Mammary epithelial cell (primary cell): ENCODE results near the gene C6orf163.

Experiments
- EZH2 ChIP-seq: IDR thresholded peaks from 2 replicates; pipeline ENCODE4 v1.6.1; 2012; ENCODE audit warnings: low read length, inconsistent platforms, borderline replicate concordance
- TF ChIP-seq, protein P1 (sequence below), 2 donors: IDR thresholded peaks in 1 of 2; conservative IDR thresholded peaks in 1 of 2; 2 replicates each; pipeline ENCODE4 v1.5.1; 2011 to 2012; ENCODE audit warnings: inconsistent platforms in 2 of 2, low read length in 2 of 2, mild to moderate bottlenecking in 2 of 2, control low read depth in 1 of 2, low read depth in 1 of 2; ENCODE audit not compliant: insufficient read depth in 1 of 2; ENCODE audit errors: extremely low read depth in 1 of 2

DNA sequence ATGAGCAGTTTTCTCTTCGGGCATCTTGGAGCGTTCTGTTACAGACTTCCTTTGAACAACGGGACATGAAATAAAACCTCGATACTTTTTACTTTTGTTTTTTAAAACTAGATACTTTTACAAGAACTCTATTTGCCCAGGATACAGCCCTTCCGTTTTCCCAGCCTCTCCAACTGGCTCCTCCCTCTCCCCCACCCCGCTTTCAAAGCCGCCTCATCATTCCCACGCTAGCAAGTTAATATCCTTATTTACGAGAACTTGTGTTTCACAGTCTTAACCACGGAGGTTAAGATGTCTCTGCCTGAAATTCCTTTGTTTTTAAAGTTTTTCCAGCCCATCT lies 62.9 kb downstream of the C6orf163 start:
- TF ChIP-seq, protein P1, sequence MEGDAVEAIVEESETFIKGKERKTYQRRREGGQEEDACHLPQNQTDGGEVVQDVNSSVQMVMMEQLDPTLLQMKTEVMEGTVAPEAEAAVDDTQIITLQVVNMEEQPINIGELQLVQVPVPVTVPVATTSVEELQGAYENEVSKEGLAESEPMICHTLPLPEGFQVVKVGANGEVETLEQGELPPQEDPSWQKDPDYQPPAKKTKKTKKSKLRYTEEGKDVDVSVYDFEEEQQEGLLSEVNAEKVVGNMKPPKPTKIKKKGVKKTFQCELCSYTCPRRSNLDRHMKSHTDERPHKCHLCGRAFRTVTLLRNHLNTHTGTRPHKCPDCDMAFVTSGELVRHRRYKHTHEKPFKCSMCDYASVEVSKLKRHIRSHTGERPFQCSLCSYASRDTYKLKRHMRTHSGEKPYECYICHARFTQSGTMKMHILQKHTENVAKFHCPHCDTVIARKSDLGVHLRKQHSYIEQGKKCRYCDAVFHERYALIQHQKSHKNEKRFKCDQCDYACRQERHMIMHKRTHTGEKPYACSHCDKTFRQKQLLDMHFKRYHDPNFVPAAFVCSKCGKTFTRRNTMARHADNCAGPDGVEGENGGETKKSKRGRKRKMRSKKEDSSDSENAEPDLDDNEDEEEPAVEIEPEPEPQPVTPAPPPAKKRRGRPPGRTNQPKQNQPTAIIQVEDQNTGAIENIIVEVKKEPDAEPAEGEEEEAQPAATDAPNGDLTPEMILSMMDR (conservative IDR thresholded peaks at IDR 0.05 in 1 of 2, IDR thresholded peaks at IDR 0.05 in 1 of 2; ENCODE audit: extremely low read depth in 1 of 2, insufficient read depth in 1 of 2, low read depth in 1 of 2, low read length in 2 of 2) = no peak
- TF ChIP-seq EZH2 = no peak
